GM13976 (cell line): Measurements from ENCODE around the gene SHISA9.

Source experiments
- DNase-seq: peaks from one replicate; pipeline ENCODE4 v3.0.0; 2012; ENCODE audit warnings: low spot score
- in situ Hi-C: fragments of 300-500 bp; cut with MboI; formaldehyde crosslinking; loops from one replicate; pipeline ENCODE4 v1.12.0; 2022; ENCODE audit warnings: low sequenced_read_pairs, mixed read lengths, inconsistent platforms; ENCODE audit not compliant: unreplicated experiment
- TF ChIP-seq, protein P1 (sequence below): IDR thresholded peaks from 2 replicates; pipeline ENCODE4 v1.5.1; 2012; ENCODE audit warnings: borderline replicate concordance, mild to moderate bottlenecking; ENCODE audit not compliant: insufficient read depth; ENCODE audit errors: extremely low read depth, missing control alignments, control extremely low read depth

SHISA9 gene

DNA sequence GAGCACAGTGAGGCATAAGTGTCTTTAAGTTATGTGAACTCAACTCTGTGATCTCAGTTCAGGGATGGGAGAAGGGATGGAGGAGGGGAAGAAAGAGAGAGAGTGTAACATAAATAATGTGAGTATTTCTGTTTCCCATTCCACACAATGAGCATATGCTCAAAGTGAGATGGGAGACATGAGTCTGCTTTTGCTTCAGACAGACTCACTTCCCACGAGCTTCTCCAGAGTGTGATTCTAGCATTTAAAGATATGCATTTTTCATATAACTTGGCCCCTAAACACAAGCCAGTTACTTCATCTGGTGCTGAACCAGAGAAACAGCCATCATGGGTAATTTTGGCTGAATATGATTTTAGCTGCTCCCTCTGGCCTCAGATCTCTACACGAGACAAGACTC is 35.0 kb downstream of the SHISA9 start:
- DNase-seq = no peak
- TF ChIP-seq, protein P1, sequence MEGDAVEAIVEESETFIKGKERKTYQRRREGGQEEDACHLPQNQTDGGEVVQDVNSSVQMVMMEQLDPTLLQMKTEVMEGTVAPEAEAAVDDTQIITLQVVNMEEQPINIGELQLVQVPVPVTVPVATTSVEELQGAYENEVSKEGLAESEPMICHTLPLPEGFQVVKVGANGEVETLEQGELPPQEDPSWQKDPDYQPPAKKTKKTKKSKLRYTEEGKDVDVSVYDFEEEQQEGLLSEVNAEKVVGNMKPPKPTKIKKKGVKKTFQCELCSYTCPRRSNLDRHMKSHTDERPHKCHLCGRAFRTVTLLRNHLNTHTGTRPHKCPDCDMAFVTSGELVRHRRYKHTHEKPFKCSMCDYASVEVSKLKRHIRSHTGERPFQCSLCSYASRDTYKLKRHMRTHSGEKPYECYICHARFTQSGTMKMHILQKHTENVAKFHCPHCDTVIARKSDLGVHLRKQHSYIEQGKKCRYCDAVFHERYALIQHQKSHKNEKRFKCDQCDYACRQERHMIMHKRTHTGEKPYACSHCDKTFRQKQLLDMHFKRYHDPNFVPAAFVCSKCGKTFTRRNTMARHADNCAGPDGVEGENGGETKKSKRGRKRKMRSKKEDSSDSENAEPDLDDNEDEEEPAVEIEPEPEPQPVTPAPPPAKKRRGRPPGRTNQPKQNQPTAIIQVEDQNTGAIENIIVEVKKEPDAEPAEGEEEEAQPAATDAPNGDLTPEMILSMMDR = no peak
- in situ Hi-C loops = no loop called here

DNA sequence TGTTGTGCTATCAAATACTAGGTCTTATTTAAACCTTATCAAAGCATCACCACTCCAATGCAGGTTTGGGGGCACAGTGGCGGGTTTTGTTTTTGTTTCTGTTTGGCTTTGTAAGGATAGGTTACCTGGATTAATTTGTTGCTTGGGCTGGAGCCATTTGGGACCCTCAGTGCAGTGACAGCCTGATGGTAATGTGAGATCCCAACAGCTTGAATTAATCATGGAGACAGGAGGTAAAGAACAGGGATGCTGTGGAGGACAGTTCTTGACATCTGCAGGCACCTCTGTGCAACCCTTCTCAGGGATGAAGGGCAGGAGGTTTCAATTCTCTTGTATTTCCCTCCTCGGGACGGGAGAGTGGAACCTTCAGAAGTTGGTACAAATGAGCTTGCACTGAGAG is 40.5 kb downstream of the SHISA9 start:
- no peak for DNase-seq
- TF ChIP-seq, protein P1 = no peak
- in situ Hi-C loops = no loop called here

DNA sequence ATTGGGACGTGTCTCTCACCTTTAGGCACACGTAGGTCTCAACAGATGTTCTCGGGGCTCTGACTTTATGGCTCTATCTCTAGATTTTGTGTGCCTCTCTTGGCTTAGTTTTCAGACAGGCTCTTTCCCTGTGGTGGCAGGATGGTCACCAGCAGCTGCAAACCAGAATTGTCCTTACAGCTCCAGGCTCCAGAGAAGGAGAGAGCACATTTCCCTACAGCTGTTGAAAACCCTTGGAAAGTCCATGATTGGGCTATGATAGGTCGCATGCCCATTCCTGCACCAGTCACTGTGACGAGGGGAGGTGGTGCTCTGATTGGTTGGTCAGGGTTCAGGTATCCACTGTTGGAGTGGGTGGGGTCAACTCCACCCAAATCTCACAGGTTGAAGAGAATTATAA is 41.5 kb downstream of the SHISA9 start:
- TF ChIP-seq, protein P1 = no peak
- in situ Hi-C loops = no loop called here

DNA sequence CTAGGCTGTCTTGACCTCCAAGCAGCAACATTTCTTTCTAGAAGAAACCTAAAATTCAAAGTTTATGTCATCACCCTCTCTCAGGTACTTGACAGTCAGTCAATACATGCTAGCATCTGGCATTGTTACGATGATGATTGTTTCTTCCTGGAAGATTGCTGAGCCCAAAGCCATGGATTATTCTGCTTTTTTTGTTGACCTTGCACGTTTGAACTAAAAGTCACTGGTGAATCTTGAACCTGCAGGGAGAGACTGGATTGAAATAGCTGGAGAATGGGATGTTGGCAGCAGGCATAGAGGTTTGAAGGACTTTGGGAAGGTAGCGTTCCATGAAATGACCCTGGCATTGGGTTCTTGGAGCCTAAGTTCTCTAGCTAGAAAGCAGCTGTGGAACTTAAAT is 42.9 kb downstream of the SHISA9 start:
- in situ Hi-C loops = no loop called here
- DNase-seq = no peak
- TF ChIP-seq, protein P1 = no peak

More for the DNA sequence above, 41.5 kb downstream of the SHISA9 start:
- DNase-seq = no peak

DNA sequence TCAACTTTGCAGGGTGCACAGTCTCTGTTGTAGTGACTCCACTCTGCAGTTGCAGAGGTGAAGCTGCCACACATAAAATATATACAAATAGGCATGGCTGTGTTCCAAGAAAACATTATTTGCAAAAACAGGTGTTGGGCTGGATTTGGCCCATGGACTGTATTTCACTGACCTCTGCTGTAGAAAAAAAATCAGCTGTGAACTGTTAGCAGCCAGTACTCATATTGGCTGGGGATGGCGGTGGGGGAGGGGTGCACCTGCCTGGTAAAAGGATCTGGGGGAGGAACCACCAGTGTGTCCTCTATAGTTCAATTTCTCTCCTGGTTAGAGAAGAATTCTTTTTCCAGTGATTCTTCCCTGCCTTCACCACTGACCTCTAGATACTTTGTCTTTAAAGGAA is 50.0 kb downstream of the SHISA9 start:
- TF ChIP-seq, protein P1 = no peak
- no peak for DNase-seq
- in situ Hi-C loops = no loop called here

DNA sequence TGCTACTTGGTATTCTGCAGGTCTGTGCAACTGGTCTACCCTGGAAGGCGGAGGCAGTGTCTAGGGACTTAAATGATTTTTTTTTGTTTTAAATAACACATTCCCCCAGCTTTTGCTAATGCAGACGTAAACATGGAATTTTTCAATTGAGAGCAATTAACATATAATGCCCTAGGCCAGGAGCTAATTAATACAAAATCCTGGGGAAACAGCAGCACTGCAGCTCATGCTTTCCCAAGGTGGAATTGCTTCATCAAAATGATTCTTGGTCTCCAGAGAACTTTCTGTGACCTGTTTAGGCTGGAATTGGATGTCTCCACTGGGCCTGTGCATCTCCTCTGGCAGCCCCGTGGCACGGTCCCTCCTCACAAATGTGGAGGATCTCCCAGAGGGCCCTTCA is 50.6 kb downstream of the SHISA9 start:
- in situ Hi-C loops = no loop called here
- DNase-seq = no peak
- TF ChIP-seq, protein P1 = no peak

DNA sequence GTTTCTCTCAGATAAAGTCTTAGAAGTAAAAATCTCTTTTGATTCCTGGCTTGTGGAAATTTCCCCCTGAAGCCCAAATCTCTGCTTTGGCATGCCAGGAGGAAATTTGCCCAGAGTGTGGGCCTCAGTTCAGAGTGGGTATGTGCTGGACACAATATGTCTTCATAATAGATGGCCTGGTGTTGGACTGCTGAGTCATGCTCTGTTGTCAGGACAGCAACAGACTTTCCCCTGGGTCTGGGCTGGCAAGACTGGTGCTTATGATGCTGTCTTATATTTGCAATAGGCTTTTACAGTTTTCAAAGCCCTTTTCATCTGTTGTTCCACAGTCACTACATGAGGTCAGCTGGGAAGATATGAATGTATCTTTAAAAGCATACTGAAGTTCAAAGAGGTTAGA is 57.0 kb downstream of the SHISA9 start:
- no peak for DNase-seq
- in situ Hi-C loops = no loop called here
- TF ChIP-seq, protein P1 = no peak
